ENCODE results near the gene CD37. TPM values are rescaled to one million over a fixed set of nuclear protein-coding genes. Genes with fewer than 3 reads are reported as not detected.

The CD37 gene
- polyA plus RNA-seq, 1 of the 3 experiments (the other 2 are of a cell fraction) = not detected

DNA sequence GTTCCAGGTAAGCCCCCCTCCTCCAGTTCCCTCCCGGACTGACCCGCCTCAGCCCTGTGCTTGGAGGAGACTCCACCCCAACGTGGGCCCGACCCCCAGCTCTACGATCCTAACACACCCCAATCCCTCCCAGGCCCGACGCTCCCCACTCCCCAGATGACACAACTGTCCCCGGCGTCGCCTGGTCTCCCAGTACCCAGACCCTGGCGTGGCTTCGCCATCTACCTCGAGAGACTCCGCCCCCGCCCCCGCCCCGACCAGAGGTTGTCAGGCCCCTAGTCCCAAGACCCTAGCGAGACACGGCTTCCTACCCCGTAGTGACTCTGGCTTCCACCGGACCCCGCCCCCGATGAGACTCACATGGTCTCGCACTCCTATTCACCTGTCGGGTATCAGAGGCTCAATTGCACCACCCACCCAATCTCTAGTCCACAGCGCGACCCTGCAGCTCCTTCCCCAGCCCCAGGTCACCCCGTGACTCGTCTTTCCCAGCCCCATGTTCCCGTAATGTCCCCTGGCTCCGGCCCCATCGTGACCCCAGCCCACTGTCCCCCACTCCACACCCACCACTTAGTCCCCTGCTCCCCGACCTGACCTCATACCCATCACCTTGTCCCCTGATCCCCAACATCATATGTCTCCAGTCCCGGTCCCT is 2.9 kb downstream of the CD37 start:
- POLR2A ChIA-PET = no interaction called here
- Histone ChIP-seq H3K9me2 (no peaks in the 10 kb centered on the region), H3K27ac (ENCODE audit: low read depth in 2 of 2, low read length in 1 of 2) (no peak overlapping the region), H3K79me2 (ENCODE audit: insufficient read depth) (no peaks in the 10 kb centered on the region), H3K36me3 (replicated peaks in 1 of 2; ENCODE audit: control insufficient read depth in 1 of 2, insufficient read depth in 2 of 2, low read length in 1 of 2) (peaks cover 12 to 19% of the 10 kb centered on the region in 2 experiments), H3K4me2 (no peak overlapping the region), H4K20me1 (ENCODE audit: insufficient read depth) (peaks cover 2% of the 10 kb centered on the region; the same call in 1 of the 2 replicates), H3K4me3 (ENCODE audit: low read depth in 2 of 2, low read length in 1 of 2) (no peak overlapping the region), H3K9ac (no peak overlapping the region), H3K27me3 (ENCODE audit: insufficient read depth) (no peaks in the 10 kb centered on the region), H3K4me1 (ENCODE audit: control insufficient read depth in 1 of 2, insufficient read depth in 2 of 2, low read depth in 1 of 2, low read length in 1 of 2) (peaks cover 0 to 6% of the 10 kb centered on the region in 2 experiments; a peak in 1 of 4 replicates), H3F3A (replicated peaks; ENCODE audit: insufficient read depth) (peaks cover 2% of the 10 kb centered on the region), H2AFZ (ENCODE audit: low read depth) (no peak overlapping the region), H3K9me3 (no peaks in the 10 kb centered on the region)
- no peak for DNase-seq
- WGBS (ENCODE audit: low lambda C conversion rate) = 54% methylated on average over 34 of the region's 34 CpGs
- CTCF ChIA-PET = no interaction called here
- TF ChIP-seq TEAD4 (IDR thresholded peaks at IDR 0.05; ENCODE audit: borderline replicate concordance, insufficient read depth) (no peak), EZH2phosphoT487 (IDR thresholded peaks at IDR 0.05; ENCODE audit: borderline replicate concordance, low read depth) (no peak), MEF2A (IDR thresholded peaks at IDR 0.05; ENCODE audit: borderline replicate concordance, low read depth) (no peak), CHD2 (IDR thresholded peaks at IDR 0.05; ENCODE audit: low read length, partially characterized antibody) (no peak), JUND (IDR thresholded peaks at IDR 0.05) (no peak), RCOR1 (IDR thresholded peaks at IDR 0.05; ENCODE audit: low read length) (no peak), EP300 (IDR thresholded peaks at IDR 0.05; ENCODE audit: borderline replicate concordance in 1 of 2, low read depth in 1 of 2, low read length in 1 of 2) (no peak), YY1 (IDR thresholded peaks at IDR 0.05; ENCODE audit: low read depth) (no peak), GATA2 (CRISPR knock-in tag; IDR thresholded peaks at IDR 0.05) (no peak), FOXM1 (IDR thresholded peaks at IDR 0.05; ENCODE audit: low read depth) (no peak), RFX5 (IDR thresholded peaks at IDR 0.05; ENCODE audit: low read length) (no peak), GABPA (IDR thresholded peaks at IDR 0.05; ENCODE audit: low read depth) (no peak), TCF12 (IDR thresholded peaks at IDR 0.05) (no peak), SMC3 (IDR thresholded peaks at IDR 0.05; ENCODE audit: low read depth, low read length) (no peak), NRF1 (IDR thresholded peaks at IDR 0.05; ENCODE audit: low read depth, low read length) (no peak), ELF1 (IDR thresholded peaks at IDR 0.05) (no peak), RAD21 (IDR thresholded peaks at IDR 0.05; ENCODE audit: low read length) (no peak)
- TF ChIP-seq, protein P1, sequence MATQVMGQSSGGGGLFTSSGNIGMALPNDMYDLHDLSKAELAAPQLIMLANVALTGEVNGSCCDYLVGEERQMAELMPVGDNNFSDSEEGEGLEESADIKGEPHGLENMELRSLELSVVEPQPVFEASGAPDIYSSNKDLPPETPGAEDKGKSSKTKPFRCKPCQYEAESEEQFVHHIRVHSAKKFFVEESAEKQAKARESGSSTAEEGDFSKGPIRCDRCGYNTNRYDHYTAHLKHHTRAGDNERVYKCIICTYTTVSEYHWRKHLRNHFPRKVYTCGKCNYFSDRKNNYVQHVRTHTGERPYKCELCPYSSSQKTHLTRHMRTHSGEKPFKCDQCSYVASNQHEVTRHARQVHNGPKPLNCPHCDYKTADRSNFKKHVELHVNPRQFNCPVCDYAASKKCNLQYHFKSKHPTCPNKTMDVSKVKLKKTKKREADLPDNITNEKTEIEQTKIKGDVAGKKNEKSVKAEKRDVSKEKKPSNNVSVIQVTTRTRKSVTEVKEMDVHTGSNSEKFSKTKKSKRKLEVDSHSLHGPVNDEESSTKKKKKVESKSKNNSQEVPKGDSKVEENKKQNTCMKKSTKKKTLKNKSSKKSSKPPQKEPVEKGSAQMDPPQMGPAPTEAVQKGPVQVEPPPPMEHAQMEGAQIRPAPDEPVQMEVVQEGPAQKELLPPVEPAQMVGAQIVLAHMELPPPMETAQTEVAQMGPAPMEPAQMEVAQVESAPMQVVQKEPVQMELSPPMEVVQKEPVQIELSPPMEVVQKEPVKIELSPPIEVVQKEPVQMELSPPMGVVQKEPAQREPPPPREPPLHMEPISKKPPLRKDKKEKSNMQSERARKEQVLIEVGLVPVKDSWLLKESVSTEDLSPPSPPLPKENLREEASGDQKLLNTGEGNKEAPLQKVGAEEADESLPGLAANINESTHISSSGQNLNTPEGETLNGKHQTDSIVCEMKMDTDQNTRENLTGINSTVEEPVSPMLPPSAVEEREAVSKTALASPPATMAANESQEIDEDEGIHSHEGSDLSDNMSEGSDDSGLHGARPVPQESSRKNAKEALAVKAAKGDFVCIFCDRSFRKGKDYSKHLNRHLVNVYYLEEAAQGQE (IDR thresholded peaks at IDR 0.05; ENCODE audit: low read depth, low read length) = no peak

All from SK-N-SH (cell line).